ENCODE data around the gene ITGA3. TPM values are rescaled to one million over a fixed set of nuclear protein-coding genes. Genes with fewer than 3 reads are reported as not detected.
A peak's percentile ranks its signal among the peaks of the same experiment; 100 is the strongest.

ITGA3 gene
- total RNA-seq, 2 donors from 2014 or later = 31.0 to 36.3 TPM

DNA sequence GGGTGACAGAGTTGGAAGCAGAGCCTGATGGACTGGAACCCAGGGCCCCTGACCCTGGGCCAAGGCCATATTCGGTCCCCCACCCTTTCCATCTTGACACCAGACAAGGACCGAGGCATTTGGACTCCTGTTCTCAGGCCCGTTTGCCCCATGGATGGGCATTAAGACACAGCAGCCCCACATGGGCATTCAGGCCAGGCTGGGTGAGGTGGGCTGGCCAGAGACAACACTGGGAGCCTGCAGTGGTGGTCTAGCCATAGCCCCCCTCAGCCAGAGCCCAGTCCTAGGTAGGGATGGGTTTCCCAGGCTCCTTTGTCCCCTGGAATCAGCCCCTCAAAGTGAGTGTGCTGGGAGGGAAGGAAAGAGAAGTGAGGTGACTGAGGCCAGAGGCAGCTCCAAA, 40.8 kb downstream of the ITGA3 start:
- no peak overlapping the region for H3K4me3 ChIP-seq
- H3K4me1 ChIP-seq = peaks cover 70% of the 10 kb centered on the region
- peaks cover 0 to 2% of the 10 kb centered on the region in 2 donors for H3K36me3 ChIP-seq (replicated peaks in 1 of 2; ENCODE audit: insufficient read depth in 1 of 2, low read depth in 2 of 2)
- no peak for DNase-seq
- no peaks in the 10 kb centered on the region for H3K27me3 ChIP-seq
- intact Hi-C loops (cut with DNase I) = no loop called here
- peak overlapping the region; percentile 82 to 96 (median 86) for H3K27ac ChIP-seq
- no peak for TF ChIP-seq POLR2A (IDR thresholded peaks at IDR 0.05)
- TF ChIP-seq, protein P1, sequence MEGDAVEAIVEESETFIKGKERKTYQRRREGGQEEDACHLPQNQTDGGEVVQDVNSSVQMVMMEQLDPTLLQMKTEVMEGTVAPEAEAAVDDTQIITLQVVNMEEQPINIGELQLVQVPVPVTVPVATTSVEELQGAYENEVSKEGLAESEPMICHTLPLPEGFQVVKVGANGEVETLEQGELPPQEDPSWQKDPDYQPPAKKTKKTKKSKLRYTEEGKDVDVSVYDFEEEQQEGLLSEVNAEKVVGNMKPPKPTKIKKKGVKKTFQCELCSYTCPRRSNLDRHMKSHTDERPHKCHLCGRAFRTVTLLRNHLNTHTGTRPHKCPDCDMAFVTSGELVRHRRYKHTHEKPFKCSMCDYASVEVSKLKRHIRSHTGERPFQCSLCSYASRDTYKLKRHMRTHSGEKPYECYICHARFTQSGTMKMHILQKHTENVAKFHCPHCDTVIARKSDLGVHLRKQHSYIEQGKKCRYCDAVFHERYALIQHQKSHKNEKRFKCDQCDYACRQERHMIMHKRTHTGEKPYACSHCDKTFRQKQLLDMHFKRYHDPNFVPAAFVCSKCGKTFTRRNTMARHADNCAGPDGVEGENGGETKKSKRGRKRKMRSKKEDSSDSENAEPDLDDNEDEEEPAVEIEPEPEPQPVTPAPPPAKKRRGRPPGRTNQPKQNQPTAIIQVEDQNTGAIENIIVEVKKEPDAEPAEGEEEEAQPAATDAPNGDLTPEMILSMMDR (IDR thresholded peaks at IDR 0.05) = no peak
- no peak for ATAC-seq
- 53 to 56% methylated on average over 3 of the region's 3 CpGs for WGBS, 2 donors
- H3K9me3 ChIP-seq = no peaks in the 10 kb centered on the region

DNA sequence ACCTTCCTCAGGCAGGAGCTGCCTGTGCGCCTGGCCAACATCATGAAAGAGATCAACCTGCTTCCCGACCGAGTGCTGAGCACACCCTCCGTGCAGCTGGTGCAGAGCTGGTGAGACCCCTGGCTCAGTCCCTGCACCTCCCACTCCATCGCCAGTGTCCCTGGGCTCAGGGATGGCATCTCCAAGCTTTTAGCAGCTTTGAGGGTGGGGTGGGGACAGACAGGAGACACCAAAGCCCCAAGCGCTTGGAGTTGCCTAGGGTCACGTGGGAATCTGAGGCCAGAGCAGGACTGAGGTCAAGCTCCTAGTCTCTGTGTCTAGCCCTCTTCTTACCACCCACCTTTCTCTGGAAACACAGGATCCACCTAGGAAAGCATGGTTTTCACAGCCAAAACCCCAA, 41.5 kb downstream of the ITGA3 start:
- Histone ChIP-seq H3K4me3 (no peak overlapping the region), H3K27ac (peak overlapping the region in 3 of 4 donors; percentile 62 to 96 (median 83)), H3K4me1 (peaks cover 77% of the 10 kb centered on the region), H3K27me3 (no peaks in the 10 kb centered on the region), H3K36me3 (replicated peaks in 1 of 2; ENCODE audit: insufficient read depth in 1 of 2, low read depth in 2 of 2) (peaks cover 0 to 2% of the 10 kb centered on the region in 2 donors), H3K9me3 (no peaks in the 10 kb centered on the region)
- ATAC-seq = no peak
- intact Hi-C loops (cut with DNase I) = no loop called here
- TF ChIP-seq POLR2A (IDR thresholded peaks at IDR 0.05) = no peak
- TF ChIP-seq, protein P1 (IDR thresholded peaks at IDR 0.05) = no peak
- 83 to 85% methylated on average over 6 to 7 of the region's 7 CpGs for WGBS, 2 donors
- DNase-seq = no peak

DNA sequence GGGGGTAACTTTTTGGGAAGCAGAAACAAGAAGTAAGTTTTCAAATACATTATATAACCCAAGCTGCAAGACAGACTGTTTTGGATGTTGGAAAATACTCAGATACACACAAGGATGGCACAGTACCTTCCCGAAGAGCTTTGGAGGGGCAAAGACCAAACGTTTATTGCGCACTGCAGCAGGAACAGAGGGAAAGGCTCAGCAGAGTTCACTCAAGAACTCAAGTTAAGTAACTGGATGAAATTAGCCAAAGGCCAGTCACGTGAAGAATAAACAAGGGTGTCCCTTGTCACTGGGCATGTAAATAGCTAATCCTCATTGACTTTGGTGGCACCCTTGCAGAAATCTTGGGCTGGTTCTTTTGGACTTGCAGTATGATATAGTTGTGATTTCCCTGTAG, 42.0 kb downstream of the ITGA3 start:
- ATAC-seq (no peak), DNase-seq (no peak)
- Histone ChIP-seq H3K27me3 (no peaks in the 10 kb centered on the region), H3K27ac (peak overlapping the region; percentile 62 to 88 (median 68)), H3K9me3 (no peaks in the 10 kb centered on the region), H3K36me3 (replicated peaks in 1 of 2; ENCODE audit: insufficient read depth in 1 of 2, low read depth in 2 of 2) (peaks cover 0 to 2% of the 10 kb centered on the region in 2 donors), H3K4me1 (peaks cover 82% of the 10 kb centered on the region), H3K4me3 (no peak overlapping the region)
- TF ChIP-seq, protein P1 (IDR thresholded peaks at IDR 0.05) = no peak
- WGBS, 2 donors = 66 to 75% methylated on average over 4 of the region's 4 CpGs
- intact Hi-C loops (cut with DNase I) = no loop called here

DNA sequence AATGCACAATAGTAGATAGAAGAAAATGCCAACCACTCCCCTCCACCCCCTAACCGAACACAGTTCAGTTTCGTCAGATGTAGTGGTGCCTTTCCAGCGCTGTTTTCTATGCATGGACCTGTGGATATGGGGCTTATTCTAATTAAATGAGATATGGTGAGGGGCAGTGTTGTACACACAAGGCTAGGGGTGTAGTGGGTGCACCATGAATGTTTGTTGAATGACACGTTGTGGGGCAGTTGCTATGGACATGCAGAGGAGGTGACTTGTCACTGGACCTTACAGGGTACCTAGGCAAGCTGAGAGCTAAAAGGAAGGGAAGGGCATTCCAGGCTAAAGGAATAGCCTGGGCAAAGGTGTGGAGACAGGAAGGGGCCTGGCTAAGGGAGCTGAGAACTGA, 42.7 kb downstream of the ITGA3 start:
- peaks cover 0 to 2% of the 10 kb centered on the region in 2 donors for H3K36me3 ChIP-seq (replicated peaks in 1 of 2; ENCODE audit: insufficient read depth in 1 of 2, low read depth in 2 of 2)
- no peak overlapping the region for H3K4me3 ChIP-seq
- no peak for ATAC-seq
- WGBS, 2 donors = 44 to 60% methylated on average over 4 of the region's 4 CpGs
- H3K9me3 ChIP-seq = no peaks in the 10 kb centered on the region
- no peak for TF ChIP-seq POLR2A (IDR thresholded peaks at IDR 0.05)
- TF ChIP-seq, protein P1 (IDR thresholded peaks at IDR 0.05) = no peak
- H3K27me3 ChIP-seq = no peaks in the 10 kb centered on the region
- no peak for DNase-seq
- peaks cover 87% of the 10 kb centered on the region for H3K4me1 ChIP-seq
- peak overlapping the region; percentile 62 to 88 (median 68) for H3K27ac ChIP-seq
- intact Hi-C loops (cut with DNase I) = no loop called here

DNA sequence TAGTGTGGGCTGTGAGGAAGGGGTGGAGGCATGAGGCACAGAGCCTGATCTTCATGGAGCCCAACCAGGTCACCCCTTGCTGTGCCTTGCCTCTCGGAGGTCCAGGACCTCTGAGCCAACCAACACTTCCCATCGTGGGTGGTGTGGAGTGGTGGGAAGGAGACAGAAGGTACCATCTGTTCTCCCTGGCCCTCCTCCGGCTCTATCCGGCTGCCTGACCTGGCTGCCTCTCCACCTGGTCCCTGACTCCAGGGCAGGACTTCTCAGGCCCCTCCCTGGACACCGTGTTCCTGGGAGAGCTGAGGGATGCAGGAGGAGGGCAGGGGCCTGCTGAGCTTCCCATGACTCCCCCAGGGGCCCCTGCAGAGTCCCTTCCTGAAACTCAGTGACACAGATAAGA, 43.1 kb downstream of the ITGA3 start:
- no peaks in the 10 kb centered on the region for H3K9me3 ChIP-seq
- ATAC-seq = peak; percentile 16
- H3K36me3 ChIP-seq (replicated peaks in 1 of 2; ENCODE audit: insufficient read depth in 1 of 2, low read depth in 2 of 2) = peaks cover 0 to 2% of the 10 kb centered on the region in 2 donors
- peak overlapping the region; percentile 62 to 88 (median 68) for H3K27ac ChIP-seq
- no peaks in the 10 kb centered on the region for H3K27me3 ChIP-seq
- WGBS, 2 donors = 34 to 59% methylated on average over 5 of the region's 5 CpGs
- intact Hi-C loops (cut with DNase I) = no loop called here
- DNase-seq = peak; percentile 62 to 94 (median 80)
- TF ChIP-seq POLR2A (IDR thresholded peaks at IDR 0.05) = peak in 1 of 3 donors; percentile 66
- TF ChIP-seq, protein P1 (IDR thresholded peaks at IDR 0.05) = peak in 1 of 7 experiments; percentile 2
- peaks cover 85% of the 10 kb centered on the region for H3K4me1 ChIP-seq
- no peak overlapping the region for H3K4me3 ChIP-seq
